HG03520 (cell line): ENCODE results near the gene TGFBR3L.
A peak's percentile ranks its signal among the peaks of the same experiment; 100 is the strongest.

Experiments
- ATAC-seq: cut with Tn5 transposase; IDR thresholded peaks from one replicate; pipeline ENCODE4 v1.9.1; 2021; ENCODE audit warnings: mild to moderate bottlenecking, moderate library complexity; ENCODE audit not compliant: unreplicated experiment

The TGFBR3L gene

DNA sequence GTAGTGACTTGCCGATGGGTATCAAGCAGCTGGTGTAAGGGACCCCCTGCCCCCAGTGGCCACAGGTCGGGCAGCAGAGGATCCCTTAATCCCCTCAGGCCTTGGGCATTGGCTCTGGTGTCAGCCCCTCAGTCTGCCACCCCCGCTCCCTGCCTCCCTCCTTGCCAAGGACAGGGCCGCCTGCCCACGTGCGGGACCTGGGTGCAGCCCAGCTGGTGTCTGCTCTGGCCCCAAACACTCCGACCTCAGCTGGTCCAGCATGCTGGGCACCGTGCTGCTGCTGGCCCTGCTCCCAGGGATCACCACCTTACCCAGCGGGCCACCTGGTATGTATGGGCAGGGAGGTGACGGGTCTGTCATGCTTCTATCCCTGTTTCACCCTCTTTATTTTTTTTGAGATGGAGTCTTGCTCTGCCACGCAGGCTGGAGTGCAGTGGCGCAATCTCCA is at the start of gene TGFBR3L:
TGFBR3L (plus strand) TSS at position 233 of the 448 bp plus-strand sequence.
- no peak for ATAC-seq

GRCh38 chr19:7865262-7865911 is 49.2 kb upstream of the TGFBR3L start:
- ATAC-seq = no peak

DNA sequence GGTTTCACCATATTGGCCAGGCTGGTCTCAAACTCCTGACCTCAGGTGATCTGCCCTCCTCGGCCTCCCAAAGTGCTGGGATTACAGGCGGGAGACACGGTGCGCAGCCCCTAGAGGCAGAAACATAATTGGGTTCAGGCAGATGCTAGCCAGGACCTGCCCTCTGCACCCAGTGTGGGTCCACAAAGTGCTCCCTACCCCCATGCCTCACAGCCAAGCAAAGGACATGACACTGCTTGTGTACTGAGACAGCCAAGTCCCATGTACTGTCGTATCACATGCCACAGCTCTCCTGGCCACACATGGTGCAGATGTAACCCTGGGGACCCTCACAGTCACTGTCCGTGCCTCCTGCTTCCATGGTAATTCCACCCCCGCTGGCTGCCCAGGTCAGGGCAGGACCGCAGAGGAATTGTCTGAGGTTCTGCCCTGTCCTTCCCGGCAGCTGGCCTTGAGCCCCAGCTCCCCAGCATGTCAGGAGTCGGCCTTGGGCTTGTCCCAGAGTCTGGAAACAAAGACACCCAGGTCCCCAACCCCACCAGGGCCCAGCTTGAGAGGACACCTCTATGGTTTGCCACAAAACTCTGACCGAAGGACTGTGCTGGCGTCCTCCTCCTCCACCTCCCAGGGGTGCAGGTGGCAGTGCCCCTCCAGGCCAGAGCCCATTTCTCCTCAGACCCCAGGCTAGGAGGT is 48.1 kb upstream of the TGFBR3L start:
- ATAC-seq = no peak

GRCh38 chr19:7867092-7867844 is 47.4 kb upstream of the TGFBR3L start:
- no peak for ATAC-seq

GRCh38 chr19:7868326-7868670 is 46.3 kb upstream of the TGFBR3L start:
- no peak for ATAC-seq

GRCh38 chr19:7868671-7869452 is 45.8 kb upstream of the TGFBR3L start:
- peak; percentile 58 for ATAC-seq

- peak; percentile 38 for ATAC-seq
These were observed 45.1 kb upstream of the TGFBR3L start for GRCh38 chr19:7869453-7869909.

- ATAC-seq = no peak
These were observed 44.6 kb upstream of the TGFBR3L start for GRCh38 chr19:7869910-7870511.

GRCh38 chr19:7870571-7871436 is 43.8 kb upstream of the TGFBR3L start:
- no peak for ATAC-seq

- no peak for ATAC-seq
These were observed 43.0 kb upstream of the TGFBR3L start for GRCh38 chr19:7871437-7872305.

DNA sequence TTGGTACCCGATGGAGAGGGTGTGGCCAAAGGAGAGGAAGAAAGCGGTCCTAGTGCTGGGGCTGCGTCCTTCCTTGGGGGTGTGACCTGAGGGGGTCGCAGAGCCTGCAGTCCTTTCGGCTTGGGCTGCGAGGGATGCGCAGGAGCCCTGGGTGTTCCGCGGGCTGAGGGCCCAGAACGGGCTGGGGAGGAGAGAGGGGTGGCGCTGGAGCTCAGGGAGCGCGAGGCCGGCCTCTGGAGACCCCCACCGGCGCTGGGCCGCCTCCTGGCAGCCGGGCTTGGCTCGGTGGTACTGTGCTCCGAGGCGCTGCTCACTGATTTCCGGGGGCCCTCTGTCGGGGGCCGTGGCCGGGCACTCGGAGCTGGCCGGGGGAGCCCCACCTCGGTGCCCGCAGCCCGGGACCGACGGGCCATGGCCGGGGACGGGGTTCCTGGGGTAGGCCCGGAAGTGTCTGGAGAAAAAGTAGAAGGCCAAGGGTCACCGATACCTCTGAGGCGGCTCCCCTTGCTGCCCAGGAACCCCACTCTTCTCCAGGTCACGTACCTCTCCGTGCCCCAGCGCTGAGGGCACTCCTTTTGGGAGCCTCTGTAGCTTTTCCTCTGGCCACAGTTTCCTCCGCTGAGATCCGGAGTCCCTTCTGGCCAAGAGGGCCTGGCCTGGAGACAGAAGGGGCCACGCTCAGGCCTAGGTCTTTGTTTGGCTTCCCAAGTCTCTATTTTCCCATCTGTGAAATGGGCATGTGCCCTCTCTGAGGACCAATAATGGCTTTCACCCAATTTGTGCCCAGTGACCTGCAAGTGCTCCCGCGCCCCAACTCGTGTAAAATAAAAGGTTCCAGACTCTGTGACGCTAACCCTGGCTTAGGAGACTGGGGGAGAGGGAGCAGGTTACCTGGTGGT is 42.1 kb upstream of the TGFBR3L start:
- no peak for ATAC-seq

DNA sequence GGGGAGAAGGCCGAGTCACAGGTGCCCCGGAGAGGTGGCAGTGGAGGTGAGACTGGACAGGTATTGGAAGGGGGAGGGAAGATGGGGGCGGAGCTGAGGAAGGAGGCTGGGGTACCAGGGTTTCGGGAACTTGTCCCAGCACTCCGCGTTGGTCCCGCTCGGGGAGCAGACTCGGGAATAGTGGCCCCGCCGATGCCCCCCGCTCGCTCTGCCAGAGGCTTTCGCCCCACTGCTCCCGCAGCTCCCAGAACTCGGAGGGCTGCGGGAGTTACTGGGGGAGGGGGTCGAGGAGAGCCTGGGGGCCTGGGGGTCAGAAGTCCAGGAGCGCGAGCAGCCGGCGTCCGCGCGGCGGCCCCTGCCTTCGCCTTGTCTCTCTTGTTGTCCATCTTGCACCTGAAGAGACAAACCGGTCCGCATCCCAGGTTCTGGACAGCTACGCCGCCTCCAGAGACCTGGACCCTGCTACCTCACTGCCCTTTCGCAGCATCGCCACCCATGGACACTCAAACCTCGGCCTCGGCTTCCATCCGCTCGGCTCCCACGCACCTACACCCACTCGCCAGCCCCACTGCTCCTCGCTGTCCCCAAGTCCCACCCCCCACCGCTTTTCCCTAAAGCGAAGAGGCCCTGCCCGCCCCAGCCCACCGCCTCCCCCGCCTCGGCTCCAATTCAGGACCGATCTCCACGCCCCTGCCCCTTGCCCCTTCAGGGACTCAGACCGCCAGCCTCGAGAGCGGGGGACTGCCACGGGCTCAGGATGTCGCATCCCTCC is 41.1 kb upstream of the TGFBR3L start:
- no peak for ATAC-seq

- ATAC-seq = no peak
These were observed 40.3 kb upstream of the TGFBR3L start, which contains the start of gene PRR36 for GRCh38 chr19:7874076-7874896. TSS of gene PRR36 (minus strand) at chr19:7874390. CDS start at chr19:7873689, 701 bp downstream.

DNA sequence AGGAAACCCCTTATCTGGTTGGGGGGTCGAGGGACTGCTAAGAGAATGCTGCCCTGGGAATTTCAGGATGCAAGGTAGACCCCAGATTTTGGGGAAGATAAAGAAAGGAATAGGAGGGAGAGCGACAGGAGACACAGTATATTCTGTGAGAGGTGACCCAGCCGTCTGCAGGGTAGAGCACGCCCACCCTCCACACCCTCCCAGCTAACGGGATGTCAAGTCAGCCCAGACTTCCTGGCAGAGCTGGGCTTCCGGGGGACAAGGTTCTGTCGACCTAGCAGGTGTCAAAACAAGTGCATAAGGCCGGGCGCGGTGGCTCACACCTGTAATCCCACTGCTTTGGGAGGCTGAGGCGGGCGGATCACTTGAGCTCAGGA is 39.7 kb upstream of the TGFBR3L start:
- ATAC-seq = no peak

- no peak for ATAC-seq
These were observed 37.3 kb upstream of the TGFBR3L start for GRCh38 chr19:7877249-7877836.
